HG02642 (cell line): ENCODE results near the gene FRMD5.
"Not testable (repeated sequence)": the region's sequence is repeated elsewhere in the genome, so short reads cannot be mapped to it uniquely, and the experiment has no call there.

Experiments
- ATAC-seq: cut with Tn5 transposase; IDR thresholded peaks from one replicate; pipeline ENCODE4 v1.9.1; 2021; ENCODE audit warnings: mild to moderate bottlenecking; ENCODE audit not compliant: unreplicated experiment, poor library complexity

Gene FRMD5

DNA sequence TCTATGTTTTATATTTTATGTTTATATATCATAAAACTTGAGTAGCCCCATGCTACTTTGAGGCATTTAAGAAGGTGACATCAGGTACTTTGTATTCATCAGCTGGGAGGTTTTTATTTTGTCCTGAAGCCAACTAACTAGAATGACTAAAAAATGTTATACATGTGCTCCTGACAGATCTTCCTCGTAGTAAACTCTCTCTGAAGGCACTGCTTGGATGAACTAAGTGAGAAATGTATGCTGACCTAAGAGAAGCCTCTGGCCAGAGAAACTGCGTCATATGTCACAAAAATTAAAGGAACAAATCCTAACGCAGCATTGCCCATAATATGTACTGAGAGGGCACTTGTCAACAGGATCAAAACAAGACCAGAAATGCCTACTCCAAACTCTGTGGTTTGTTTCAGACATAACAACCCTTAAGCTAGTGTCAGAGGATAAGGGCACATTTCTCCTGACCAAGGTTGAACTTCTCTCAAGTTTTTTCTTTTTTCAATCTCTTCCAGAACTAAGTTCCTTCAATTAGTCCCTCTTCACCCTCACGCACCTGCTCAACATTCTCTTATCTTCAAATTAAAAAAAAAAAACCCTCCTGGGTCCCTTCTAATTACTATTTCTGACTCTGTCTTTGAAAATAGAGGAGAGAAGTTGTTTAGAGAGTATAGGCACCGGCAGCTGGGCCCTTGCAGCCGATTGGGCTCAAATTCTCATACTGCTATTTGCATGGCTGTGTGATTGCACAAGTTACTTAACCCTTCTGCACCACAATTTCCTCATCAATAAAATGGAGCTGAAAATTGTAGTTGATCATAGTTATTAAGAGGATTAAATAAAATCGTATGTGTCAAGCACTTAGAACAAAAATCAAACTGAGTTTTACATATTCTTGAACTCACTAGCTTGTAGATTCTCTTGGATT, 159.0 kb downstream of the FRMD5 start:
- no peak for ATAC-seq

DNA sequence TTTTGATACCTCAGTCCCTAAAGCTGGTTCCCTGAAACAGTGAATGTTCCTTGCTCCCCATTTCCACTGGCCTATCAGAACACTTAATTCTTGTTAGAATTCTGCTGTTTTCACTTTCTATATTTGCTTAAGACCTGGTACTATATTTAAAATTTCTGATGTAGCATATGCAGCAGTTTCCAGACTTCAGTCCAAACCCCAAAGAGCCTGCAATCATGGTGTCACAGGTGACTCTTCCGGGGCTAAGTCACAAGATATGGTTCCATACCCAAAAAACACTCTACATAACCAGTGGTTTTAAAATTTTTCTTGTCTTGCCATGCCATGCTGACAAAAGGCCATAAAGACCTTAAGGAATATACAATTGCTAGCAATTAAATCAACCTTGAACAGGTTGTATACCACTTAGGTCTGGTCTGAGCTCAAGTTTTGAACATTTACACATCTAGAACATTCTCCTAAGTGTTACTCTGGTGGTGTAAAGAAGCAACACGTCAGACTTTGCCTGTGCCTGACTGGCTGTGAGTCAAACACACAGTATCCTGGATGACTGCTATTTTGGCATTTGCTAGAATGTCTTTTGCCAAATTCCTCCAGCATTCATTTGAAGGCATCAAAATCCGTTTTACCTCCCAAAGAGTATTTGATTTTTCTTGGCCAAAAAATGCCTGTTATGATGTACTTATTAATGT, 160.0 kb downstream of the FRMD5 start:
- ATAC-seq = no peak

DNA sequence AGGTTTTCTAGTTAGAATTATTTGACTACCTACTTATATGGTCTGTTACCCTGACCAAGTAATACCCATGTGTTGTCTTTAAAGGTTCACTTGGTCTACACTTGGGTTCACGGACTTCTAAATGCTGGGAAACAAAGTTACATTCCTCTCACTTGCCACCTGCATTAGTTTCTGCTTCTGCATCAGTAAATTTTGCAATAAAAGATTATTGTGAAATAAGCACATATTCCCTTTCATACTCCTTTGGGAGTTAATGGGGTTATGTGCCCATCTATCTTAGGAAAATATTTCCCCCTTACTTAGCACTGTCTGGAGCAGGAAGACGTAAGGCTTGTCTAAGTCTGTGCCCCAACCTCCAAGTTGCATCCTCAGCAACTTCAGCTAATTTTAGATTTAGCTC, 160.7 kb downstream of the FRMD5 start:
- no peak for ATAC-seq

DNA sequence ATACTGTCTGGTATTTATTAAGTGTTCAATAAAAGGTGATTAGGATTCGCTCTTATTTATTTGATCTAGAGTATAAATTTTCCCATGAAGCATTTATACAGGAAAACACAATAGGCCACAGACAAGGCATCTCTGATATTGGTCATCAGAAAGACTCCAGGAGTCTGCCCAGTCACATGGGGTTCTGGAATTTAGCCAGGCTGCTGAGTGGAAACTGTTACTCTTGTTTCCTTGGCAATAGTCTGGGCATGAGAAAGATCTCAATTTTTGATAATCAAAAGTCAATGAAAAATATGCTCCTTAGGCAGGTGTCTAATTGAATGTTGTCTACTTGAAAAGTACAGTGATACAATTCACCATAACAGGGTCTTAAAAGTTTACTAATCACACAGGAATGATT, 161.2 kb downstream of the FRMD5 start:
- ATAC-seq = no peak

DNA sequence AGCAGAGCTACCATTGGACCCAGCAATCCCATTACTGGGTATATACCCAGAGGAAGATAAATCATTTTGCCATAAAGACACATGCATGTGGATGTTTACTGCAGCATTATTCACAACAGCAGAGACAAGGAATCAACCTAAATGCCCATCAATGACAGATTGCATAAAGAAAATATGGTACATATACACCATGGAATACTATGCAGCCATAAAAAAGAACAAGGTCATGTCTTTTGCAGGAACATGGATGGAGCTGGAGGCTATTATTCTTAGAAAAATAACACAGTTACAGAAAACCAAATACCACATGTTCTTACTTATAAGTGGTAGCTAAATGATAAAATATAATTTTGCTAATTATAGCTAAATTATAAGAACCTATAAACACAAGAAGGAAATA, 162.3 kb downstream of the FRMD5 start:
- not testable (repeated sequence) for ATAC-seq

DNA sequence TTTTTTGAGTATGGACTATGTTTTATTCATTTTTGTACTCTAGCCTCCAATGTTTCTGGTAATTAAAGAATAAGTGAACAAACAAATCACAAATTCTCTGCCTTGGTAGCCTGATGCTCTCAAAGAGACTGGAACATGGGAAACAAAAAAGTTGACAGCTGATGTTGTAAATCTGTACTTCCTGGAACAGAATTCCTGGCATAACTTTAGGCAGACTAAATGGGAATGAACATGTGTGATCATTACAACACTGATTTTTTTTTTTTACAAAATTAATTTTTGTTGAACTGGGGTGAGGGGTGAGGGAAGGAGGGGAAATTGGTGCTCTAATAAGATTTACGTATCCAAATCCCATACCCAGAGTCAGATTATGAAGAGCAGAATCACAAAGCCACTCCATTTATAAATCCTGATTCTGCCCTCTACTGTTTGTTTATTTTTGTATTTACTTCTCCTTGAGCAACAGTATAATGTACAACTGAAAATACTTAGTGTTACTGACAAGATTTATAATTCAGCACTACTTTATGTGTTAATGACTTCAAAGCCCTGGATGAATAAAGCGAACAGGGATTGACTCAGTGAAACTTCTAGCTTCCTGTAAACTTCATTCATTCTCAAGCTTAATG, 165.0 kb downstream of the FRMD5 start:
- ATAC-seq = no peak

DNA sequence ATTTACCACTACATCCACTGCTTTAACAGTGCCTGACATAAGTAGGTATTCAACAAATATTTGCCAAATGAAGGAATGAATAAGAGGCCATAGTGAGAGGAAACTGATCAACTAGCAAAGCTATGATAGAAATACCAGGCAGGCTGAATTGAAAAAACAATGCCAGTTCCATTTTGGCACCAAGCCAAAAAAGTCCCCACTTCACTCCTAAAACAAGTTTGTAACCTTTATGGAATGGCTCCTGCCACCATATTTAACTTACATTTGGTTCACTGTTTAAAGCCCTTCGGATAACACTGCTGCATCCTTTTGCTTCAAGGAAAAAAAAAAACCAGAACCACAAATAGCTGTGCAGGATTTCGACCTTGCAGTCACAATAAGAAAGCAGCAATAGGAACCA, 166.1 kb downstream of the FRMD5 start:
- no peak for ATAC-seq

DNA sequence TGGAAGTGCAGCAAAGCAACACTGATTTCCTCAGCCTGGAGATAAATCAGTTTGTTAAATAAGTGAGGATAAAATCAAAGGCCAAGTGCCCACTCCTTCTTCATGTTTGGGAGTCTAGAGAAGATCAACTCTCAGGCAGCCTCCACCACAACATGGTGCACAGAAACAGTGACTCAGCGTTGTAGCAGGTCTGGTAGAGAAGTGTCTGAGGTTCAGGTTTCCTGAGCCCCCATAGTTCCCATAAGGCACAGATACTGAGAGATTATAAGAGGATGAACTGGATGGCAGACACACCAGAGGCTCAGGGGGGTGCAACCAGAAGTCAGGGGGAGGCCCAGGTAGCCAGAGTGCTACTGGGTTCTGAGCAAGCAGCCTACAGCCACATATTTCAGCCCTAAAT, 166.7 kb downstream of the FRMD5 start:
- no peak for ATAC-seq

DNA sequence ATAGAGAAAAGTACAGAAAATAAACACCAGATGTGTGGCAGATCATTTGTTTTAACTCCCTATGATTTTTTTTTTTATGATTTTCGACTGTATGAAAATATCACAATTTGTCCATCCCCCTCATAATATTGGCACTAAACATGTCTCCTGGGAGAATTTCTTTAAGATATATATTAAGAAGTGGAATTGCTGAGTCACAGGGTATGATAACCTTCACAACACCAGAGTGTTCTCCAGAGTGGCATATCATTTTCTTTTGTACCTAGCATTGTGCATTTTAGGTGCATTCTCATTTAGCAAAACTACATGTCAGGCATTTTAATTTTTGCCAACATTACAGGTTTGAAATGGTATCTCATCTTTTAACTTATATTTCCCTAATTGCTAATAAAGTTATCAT, 170.9 kb downstream of the FRMD5 start:
- ATAC-seq = no peak

DNA sequence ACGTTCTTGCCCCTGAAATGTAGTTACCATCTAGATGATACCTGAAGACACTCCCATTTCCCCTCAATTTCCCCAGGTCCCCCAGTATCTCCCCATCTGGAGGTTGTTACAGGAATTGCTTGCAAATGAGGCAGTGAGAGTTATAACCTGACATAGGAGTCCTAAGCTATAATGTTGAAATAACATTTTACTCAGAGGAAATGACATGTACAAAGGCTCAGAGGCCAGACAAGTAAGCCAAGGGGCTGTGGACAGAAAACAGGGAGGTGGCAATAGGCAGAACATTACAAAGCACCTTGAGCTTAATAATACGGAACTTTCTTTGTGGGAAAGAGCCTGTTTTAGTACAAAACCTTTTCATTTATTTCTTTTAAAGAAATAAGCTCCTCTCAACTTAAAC, 171.9 kb downstream of the FRMD5 start:
- ATAC-seq = no peak

DNA sequence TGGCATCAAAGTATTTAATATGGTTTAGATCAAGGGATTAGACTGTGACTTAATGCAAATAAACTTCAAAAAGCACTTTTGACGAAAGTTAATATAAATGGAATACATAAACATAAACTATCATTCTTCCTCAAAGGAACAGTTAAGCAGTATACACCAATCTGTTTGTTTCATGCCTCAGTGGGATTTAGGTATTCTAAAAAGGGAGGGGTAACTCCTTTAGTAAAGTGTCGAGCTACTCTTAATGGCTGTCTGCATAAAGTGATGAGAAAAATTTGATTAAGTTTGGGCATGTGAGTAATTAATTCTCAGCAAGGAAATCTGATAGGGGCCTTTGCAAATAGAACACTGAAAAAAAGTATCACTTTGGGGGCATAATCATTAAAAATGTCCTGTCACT, 176.9 kb downstream of the FRMD5 start:
- ATAC-seq = no peak

DNA sequence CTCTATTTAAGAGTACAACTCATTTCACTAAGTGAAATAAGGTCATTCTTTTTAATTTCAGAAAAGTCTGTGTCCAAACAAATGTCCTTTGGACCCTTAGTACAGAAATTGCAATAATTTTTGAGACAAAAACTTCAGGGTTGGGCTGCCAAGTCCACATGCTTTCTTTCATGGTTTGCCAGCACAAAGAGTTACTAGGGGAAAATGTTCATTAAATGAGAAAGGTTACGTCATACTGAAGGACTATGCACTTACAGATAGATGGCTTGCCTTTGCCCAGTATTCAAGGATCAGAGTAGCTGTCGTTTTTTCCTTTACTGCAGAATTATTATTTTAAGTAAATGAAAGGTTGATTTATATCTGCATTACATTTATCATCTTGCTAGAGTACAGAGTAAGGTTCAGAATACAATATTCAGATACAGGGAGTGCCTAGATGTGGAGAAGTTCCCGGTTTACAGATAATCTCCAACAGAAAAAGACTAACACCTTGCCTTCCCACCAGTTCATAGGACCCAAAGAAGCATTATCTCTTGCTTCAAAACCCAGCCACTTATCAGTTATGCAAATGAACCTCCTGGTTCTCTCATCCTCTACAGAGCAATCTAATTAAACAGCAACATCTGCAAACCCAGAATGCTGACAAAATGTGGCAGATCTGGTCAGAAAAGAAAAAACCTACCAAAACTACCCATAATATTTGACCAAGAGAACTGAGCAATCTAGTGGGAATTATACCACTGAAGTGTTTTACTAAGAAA, 179.3 kb downstream of the FRMD5 start:
- ATAC-seq = no peak

DNA sequence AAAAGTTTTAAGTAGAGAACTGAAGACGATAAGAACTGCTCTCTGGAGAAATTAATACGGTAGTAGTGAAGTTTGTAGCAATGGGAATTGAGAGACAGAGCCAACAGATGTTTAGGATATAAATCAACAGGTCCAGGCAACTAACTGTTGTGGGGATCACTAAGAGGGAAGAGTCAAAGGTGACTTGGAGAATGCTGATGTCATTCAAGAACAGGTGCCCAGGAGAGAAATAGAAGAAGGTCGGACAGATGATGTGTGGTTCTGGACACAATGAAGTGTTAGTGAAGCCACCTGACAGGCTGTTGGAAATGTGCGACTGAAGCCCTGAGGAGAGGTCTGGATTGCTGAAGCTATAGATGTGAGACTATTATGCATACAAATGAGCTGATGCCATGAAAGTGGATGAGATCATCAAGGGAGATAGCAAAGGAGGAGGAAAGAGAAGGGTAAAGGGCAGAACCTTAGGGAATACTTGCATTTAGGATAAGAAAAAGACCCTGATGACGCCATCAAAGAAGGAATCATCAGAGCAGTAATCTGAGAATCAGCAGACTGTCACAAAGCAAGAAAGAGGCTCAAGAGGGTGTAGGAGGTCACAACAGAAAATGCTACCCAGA, 183.7 kb downstream of the FRMD5 start:
- no peak for ATAC-seq

DNA sequence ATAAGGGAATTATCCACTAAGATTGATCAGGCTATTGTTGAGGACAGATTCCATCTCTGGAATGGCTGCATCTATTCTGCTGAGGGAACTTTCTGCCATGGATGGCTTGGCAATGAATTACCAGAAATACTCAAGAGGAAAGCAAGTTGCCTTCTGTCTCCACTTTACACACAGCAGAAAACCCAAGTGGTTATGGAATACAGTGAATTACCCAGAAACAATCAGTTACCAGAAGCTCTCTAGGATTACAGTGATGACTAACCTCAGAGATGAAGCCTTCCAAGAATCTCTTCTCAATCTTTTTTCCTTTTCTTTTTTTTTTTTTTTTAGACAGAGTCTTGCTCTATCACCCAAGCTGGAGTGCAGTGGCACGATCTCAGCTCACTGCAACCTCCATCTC, 185.0 kb downstream of the FRMD5 start:
- no peak for ATAC-seq

DNA sequence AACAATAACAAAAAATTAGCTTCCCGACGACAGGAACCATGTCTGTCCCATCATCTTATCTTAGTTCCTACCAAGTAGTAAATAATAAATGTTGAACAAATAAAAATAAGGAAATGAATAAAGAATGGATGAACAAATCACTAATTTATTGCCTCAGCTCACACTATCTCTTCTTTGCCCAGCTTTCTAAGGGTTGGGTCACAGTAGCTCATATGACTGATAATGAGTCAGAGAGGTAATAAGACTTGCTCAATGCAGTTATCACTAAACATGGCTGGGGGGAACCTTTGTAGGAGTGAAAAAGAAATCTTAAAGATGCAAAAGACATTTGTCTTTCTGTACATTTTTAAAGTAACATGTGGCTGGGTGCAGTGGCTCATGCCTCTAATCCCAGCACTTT, 186.0 kb downstream of the FRMD5 start:
- no peak for ATAC-seq

DNA sequence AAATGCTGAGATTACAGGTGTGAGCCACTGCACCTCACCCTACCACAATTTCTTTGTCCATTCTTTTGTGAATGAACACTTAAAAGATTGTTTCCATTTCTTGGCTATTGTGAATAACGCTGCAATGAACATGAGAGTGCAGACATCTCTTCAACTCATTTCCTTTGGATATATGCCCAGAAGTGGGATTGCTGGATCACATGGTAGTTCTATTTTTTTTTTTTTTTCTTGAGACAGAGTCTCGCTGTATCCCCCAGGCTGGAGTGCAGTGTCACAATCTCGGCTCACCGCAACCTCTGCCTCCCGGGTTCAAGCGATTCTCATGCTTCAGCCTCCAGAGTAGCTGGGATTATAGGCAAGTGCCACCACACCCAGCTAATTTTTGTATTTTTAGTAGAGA, 194.8 kb downstream of the FRMD5 start:
- not testable (repeated sequence) for ATAC-seq

DNA sequence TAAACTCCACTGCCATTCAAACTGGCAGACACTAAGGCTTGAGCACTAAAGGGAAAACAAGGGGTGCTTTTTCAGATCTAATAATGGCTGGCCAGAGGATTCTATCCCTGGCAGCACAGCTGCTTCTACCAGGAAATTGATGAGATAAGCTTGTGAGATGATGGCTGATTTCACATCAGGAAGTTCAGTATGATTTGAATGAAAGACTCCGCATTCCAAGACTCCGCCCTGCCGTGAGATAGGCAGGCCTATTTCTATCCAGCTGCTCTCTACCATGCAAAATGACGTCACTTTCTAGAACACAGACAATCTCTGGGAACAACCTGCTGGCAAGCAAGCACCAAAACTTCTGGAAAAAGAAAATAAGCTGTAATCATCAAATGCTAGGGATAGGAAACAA, 196.5 kb downstream of the FRMD5 start:
- no peak for ATAC-seq

DNA sequence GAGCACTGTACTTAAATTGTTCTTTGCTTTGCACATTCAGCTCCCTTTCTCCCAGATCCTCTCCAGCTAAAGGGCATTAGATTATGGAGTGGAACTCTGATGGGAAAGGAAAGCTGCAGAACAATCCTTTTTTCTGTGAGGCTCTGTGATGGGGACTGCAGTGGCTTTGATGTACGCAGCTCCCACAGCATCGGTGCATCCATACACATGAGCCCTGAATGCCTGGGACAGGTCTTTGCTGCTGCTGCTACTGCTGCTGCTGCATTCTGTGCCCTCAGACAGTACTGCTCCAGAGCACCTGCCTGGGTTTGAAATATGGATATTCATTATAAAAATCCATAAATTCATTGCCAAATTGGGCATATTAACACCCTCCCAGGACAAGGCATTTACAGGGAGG, 203.9 kb downstream of the FRMD5 start:
- ATAC-seq = no peak

DNA sequence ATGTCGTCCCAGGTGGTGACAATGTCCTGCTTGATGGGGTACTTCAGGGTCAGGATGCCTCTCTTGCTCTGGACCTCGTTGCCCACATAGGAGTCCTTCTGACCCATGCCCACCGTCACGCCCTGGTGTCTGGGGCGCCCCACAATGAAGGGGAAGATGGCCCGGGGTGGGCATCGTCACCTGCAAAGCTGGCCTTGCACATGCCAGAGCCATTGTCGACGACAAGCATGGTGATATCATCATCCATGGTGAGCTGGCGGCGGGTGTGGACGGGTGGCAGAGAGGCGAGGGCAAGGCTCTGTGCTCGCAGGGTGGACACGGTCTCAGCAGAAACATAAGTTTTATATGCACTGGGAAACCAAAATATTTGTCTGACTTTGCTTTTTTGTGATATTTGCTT, 205.1 kb downstream of the FRMD5 start:
- ATAC-seq = no peak

DNA sequence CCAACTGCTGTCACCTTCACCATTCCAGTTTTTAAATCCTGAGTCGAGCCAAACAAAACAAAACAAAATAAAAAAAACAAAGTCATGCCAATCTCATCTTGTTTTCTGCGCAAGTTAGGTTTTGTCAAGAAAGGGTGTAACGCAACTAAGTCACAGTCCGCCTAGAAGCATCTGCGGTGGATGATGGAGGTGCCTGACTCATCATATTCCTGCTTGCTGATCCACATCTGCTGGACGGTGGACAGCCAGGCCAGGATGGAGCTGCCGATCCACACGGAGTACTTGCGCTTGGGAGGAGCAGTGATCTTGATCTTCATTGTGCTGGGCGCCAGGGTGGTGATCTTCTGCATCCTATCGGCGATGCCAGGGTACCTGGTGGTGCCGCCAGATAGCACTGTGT, 206.2 kb downstream of the FRMD5 start:
- ATAC-seq = no peak
